HG03575 (cell line): ENCODE measurements around the gene CDK11B.
"Not testable (repeated sequence)": the region's sequence is repeated elsewhere in the genome, so short reads cannot be mapped to it uniquely, and the experiment has no call there.

Experiments used
- ATAC-seq: cut with Tn5 transposase; IDR thresholded peaks from one replicate; pipeline ENCODE4 v1.9.1; 2021; ENCODE audit not compliant: unreplicated experiment, insufficient number of reproducible peaks, low FRiP score; ENCODE audit errors: extremely low read depth

The CDK11B gene

DNA sequence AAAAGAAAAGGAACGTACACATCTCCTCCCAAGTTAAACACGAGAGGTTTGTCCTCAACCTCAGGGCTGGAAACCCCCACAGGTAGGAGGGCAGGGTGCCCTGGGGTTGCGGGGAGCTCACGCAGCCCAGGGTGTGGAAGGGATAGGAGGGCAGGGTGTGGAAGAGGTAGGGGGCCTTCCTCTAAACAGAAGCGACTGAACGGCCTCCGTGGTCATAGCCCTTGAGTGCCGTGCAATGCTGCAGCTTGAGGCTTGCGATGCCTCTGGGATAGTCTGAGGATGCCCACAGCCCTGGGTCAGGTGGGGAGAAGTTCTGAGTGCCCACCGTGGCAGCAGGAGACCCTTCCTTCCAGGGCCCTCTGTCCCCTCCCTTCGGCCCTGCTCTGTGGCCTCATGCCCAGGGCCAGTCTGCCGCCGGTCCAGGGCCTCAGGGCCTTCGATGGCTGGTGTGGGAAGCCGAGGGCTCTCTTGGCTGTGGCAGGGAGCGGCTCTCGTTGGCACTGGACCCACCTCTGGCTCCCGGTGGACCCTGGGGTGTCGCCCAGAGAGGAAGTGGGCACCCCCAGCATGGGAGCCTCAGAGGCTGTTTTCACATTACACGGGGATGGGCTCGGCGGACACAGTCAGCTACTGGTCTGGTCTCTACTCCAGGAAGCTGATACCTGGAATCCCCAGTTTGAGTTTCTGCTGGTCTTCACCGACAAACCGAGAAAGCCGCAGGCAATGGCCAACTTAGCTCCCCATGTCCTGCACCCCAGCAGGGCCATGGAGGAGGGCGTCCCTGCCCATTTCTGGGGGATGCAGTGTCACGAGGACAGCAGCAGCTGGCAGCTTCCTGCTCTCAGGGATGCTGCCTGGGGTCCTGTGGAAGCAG, 6.4 kb upstream of the CDK11B start:
- no peak for ATAC-seq

DNA sequence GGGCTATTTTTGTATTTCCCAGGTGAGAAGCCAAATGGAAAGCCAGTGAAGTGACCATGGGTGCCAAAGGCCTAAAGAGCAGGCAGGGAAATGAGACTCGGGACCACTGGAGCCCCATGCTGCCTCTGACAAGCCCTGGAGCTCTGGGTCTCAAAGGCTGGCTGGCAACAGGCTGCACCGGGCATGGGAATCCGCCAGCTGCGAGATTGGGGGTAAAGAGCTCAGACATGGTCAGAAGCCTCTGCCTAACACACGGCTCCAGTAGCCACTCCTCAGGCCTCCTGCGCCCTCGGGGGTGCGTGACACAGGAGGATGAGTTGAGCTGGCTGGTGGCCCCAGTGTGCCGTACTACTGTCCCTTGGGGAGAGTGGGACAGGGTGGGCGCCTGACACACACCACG, 5.5 kb upstream of the CDK11B start:
- not testable (repeated sequence) for ATAC-seq

DNA sequence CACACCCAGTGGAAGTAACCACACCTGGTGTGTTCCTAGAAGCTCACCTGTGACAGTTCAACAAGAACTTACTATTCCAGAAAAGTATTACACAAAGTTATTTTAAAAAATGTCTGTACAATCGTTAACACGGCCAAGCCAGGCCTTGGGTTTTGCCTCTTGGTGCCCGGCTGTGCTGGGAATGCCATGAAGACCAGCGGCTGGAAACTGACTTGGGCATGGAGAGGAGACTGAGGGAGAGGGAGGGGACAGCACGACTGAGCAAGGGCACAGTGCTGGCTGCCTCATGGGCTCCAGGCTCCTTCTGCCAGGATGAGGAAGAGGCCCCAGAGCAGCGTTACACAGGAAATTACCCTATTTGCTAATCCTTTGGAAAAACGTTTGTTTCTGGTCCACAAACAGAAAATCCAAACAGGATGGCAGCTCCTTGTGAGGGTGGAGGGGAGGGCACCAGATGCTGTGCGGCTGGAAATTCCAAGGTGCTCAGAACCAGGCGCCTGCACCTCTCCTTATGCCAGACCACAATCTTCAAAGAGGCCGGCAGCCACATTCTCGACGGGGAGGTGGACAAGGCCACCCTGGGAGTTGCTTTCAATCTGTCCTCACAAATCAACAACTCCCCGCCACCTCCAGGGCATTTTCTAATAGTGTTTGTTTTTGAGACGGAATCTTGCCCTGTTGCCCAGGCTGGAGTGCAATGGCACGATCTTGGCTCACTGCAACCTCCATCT, 4.2 kb upstream of the CDK11B start:
- not testable (repeated sequence) for ATAC-seq

DNA sequence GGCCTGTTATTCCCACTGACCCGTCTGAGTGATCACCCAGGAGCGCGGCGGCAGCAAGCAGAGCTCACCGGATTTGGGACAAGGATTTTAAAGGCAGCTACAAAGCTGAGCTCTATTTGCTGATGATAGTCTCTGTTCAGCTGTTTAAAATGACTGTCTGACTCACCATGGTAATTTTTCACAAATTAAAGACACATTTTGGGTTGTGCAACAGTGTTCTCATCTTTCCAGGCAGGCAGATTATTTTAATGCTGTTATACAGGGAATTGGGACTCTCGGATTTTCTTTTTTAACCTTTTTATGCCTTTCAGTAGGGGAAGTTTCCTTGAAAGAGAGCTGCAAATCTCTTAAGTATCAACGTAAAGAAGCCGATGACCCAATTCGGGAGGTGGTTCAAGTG, 3.6 kb upstream of the CDK11B start:
- ATAC-seq, result not testable (repeated sequence)

DNA sequence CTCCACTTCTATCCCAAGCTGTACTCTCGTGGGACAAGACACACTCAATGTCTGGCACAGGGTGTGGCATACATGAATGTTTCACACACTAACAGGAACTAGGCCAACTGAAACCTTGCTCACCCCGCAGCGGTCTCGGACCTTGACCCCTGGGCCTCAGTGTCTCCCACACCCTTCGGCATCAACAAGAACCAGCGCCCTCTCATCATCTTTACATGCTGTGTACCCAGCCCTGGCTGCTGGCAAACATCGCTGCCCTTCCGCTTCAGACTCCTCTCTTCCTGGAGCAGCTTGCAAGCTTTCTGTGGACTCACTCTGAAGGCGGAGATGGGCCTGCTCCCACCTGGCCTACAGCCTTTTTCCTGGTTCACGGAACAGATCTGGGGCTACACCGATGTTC, 10.5 kb downstream of the CDK11B start:
- not testable (repeated sequence) for ATAC-seq

DNA sequence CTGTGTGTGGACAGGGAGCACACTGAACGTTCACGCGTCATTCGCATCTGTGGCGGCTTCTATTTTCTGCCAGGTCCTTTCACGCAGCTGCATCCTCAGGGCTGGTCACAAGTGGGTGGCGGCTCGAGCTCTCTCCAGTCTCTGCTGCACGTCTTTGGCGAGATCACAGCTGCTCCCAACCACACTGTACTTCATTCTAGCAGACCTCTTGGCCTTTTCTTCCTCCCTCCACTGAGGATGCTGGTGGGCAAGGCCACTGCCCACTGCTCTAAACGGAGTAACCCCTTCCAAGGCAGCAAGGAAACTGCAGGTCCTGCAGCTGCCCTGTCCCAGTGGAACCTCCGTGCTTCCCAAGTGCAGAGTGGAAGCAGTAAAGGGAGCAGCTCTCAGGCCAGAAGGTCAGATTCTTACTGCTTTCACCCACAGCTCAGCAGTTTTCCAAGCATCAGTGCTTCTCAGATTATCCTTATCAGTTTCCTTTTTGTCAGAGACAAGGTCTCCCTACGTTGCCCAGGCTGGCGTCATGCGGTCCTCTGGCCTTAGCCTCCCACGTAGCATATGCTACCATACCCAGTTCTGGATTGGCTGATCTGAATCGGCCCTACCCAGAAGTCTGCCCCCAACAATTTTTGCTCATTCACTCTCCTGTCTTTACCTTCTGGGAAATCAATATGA, 11.1 kb downstream of the CDK11B start:
- ATAC-seq, result not testable (repeated sequence)

DNA sequence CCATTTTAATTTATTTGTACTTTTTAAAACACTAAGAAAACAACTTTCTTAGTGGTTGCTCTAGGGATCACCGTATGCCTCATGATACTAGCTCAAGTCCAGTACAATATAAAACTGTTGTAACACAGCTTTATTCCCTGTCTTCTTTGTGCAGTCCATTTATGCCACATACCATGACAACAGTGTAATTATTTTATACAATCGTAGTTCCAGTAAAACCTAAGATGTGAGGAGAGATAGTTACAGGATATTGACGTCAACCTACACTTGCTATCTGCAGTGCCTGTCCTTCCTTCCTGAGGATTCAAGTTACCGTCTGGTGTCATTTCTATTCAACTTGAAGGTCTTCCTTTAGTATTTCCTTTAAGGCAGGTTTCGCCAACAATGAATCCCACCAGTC, 12.5 kb downstream of the CDK11B start:
- not testable (repeated sequence) for ATAC-seq

DNA sequence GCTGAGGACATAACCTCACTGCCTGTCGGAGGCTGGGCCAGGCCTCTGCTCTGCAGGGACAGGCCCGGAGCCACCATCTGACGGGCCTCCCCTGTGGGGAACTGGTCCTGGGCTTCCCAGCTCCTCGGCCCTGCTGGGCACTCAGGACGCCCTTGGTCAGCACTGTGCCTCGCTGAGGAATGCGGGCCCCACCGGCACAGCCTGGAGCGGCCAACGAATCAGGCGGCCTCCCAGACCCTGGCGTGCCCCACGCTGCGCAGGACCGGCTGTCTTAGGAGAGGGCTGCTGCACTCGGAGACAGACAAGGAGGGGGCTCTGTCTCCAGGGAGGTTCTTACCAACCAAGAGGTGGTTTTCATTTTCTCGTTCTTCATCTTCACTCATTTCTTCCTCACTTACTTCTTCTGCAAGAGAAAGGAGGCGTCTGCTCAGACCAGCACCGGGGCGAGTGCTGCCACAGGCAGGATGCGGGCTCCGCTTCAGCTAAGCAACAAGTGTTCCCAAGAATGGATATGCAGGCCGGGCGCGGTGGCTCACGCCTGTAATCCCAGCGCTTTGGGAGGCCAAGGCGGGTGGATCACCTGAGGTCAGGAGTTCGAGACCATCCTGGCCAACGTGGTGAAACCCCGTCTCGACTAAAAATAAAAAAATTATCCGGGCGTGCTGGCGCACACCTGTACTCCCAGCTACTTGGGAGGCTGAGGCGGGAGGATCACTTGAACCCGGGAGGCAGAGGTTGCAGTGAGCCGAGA, 17.9 kb downstream of the CDK11B start:
- ATAC-seq, result not testable (repeated sequence)

DNA sequence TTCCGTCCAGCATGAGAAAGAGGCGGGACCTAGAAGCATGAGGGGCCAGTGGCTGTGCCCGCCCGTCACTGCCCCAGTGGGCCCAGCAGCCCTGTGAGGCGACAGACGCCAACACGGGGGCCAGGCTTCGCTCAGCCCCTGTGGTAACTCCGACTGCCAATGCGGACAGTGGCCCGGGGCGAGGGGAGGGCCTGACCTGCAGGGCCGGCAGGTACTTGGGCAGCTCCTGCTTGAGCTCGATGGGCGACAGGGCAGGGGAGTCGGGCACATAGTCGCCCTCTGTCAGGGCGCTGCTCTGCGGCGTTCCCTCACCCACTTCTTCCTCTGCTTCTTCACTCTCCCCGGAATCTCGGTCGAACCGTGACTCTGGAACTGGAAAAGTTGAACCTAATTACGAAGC, 18.7 kb downstream of the CDK11B start:
- not testable (repeated sequence) for ATAC-seq

DNA sequence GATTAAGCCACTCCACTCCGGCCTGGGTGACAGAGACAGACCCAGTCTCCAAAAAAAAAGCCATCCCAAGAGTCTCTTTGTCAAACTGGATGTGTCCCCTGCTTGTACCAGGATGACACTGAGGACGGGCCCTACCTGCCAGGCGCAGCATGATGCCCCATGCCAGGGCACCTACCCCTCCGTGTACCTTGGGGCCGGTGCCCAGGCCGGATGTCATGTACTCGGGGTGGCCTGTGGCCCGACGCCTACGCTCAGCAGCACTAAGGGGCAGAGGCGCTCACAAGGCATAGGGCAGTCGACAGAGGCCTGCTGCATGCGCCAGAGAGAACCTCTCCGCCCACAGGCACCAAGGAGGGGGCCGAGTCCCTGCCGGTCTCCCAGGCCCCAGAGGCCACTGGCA, 19.4 kb downstream of the CDK11B start:
- not testable (repeated sequence) for ATAC-seq

DNA sequence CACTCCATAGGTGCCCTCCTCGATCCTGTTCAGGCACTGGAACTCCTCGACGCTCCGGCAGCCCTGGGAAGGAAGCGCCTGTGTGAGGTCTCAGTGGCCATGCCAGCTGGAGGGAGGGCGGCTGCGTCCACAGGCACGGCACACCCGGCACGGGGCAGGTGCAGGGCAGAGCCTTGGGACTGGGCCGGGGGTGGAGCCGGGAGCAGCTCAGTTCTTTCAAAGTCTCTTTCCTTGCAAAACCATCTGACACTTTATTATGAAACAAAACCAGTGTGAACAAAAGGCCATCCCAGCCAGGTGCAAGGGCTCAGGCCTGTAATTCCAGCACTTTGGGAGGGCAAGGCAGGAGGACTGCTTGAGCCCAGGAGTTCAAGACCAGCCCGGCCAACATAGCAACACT, 20.3 kb downstream of the CDK11B start:
- ATAC-seq, result not testable (repeated sequence)

DNA sequence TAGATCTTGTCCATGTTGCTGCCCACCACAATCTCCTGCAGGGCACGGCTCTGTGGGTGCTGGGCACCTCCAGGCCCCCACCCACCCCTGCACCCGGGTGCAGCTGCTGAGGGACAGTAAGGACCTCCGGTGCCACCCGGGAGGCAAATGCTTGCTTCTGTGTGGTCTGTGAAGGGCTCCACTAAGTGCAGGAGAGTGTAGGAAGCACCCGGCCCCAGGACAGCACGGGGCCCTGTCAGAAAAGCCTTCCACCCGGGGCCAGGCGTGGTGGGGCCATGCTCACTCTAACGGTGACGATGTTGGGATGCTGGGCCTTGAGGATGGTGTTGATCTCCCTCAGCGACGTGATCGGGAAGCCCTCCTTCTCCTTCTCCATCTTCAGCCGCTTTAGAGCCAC, 21.3 kb downstream of the CDK11B start:
- not testable (repeated sequence) for ATAC-seq

DNA sequence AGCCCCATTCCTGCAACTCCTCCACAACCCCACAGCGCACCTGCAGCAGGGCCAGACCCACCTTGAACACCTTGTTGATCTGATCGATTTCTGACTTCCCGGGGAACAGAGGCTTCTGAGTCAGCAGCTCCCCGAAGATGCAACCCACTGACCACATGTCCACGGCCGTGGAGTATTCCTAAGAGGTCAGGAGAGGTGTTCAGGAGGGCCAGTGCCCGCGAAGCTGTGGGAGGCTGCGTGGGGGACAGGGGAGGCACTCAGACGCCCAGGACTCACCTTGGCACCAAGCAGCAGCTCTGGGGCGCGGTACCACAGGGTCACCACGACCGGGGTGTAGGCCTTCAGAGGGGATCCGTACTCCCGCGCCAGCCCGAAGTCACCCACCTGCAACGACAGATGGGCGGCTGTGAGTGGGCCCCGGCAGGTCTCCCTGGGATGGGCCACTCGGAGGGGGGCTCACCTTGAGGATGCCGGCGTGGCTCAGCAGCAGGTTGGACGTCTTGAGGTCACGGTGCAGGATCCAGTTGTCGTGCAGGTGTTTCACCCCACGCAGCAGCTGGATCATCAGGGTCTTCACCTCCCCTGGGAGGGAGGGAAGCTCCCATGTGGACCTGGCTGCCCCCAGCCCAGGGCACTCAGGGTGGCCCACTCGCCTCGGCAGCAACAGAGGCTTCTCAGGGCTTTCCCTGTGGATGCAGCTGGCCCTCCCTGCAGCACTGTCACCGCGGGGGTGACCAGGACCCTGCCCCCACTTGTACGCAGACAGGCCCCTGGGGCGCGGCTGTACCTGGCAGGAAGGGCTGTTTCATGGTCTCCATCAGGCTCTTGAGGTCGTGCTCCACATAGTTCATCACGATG, 22.0 kb downstream of the CDK11B start:
- ATAC-seq, result not testable (repeated sequence)

DNA sequence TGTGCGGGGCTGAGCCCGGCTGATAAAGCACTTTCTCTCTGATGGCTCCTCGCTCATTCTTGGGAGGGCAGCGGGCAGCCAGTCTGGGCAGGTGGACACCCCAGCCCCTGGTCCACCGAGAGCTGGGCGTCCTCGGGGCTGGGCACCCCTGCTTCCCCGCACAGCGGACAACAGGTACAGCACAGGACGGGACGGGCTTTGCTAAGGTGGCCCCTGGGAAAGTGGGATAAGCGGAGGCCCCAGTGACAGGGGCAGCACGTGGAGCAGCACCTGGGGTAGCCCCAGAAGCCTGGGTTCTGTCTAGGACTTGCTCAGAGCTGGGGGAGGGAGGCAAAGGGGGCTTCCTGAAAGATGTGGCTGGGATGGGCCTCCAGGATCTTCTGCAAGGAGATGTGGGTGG, 24.2 kb downstream of the CDK11B start:
- ATAC-seq, result not testable (repeated sequence)

DNA sequence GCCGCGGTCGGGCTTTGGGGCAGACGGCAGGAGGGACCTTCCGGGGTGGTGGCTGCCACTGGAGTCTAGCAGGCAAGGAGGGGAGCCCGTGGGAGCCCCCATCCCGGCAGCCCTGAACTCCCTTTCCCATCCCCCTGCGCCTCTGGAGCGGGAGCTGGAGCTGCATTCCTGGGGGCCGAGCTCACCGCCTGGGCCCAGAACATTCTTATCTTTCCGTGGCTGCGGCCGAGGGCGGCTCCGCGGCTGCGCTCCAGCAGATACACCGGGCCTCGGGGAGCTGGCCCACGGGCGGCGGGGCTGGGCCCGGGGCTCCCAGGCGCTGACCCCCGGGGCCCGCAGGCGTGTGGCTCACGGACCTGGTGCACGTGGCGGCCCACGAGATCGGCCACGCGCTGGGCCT, 25.4 kb downstream of the CDK11B start:
- ATAC-seq, result not testable (repeated sequence)

DNA sequence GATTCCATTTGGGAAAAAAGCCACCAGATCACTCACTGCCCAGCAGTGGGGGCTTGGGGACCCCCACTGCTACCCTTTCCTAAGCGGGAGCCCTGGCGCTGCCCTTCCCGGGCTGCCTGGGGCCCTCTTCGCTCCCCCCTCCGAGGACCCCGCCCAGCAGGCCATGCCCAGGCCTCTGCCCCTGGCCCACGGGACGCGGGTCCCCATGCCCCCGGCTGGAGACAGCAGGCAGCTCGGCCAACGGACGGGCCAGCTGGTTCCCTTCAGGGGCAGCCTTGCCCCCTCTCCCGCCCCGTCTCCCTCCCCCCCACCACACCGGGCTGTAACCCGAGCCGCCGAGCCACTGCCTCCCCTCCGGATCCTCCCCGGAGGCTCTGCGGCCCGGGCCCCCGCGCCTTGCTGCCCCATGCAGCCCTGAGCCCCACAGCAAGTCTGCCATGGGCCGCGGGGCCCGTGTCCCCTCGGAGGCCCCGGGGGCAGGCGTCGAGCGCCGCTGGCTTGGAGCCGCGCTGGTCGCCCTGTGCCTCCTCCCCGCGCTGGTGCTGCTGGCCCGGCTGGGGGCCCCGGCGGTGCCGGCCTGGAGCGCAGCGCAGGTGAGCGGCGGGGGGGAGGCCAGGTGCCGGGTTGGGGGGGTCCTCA, 26.9 kb downstream of the CDK11B start, which contains the start of gene MMP23B:
Gene MMP23B, plus strand, starts transcription at position 392 of the 639 bp plus-strand sequence. Its CDS starts 46 bp downstream, at position 438.
- ATAC-seq, result no peak

DNA sequence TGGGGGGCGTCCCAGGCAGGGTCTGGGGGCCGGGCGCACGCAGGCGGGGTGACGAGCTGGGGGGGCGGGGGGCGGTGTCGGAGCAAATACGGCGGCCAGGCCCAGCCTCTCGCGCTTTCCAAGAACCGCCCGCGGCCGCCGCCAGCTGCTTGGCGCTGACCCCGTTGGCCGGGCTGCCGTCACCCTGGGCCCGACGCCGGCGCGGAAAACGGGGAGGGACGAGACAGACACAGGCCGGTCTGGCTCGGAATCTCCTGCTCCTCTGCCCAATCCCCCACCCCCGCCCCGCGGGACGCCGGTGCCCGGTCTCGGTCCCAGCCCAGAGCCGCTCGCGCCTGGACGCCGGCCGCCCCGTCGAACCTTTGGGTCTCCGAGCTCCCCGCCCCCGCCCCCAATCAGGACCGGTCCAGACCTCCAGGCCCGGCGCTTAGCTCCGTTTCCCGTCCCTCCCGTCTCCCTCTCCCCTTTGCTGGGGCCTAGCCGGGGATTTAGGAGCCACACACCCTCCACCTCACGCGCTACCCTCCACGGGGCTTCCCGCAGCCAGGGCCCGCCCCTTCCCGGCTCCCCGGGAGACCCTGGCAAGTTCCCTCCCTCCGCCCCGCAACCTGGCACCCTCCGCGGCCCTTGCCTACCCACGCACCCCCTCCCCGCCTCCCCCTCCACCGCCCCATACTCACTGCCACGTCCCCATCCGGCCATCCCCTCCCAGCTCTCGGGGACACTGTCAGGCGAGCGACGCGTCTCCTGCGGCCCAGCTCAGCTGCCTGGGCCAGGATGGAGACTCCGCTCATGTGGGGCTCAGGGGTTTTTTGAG, 27.6 kb downstream of the CDK11B start:
- ATAC-seq, result no peak
